Prostate gland (tissue), 2 donors: ENCODE results near the gene THRB.

Experiments used
- CTCF ChIP-seq, 4 experiments: fragments of 200-600 bp in 2 of 4; fragments of 450-650 bp in 2 of 4; sonication (generic) in 2 of 4; IDR thresholded peaks; 1 replicate in 3 of 4; 2 replicates in 1 of 4; pipeline ENCODE4 v1.5.1; 2016 to 2019; ENCODE audit warnings: antibody characterized with exemption in 4 of 4, mild to moderate bottlenecking in 2 of 4, moderate library complexity in 2 of 4
- POLR2A ChIP-seq: fragments of 450-650 bp; IDR thresholded peaks from one replicate; pipeline ENCODE4 v1.6.1; 2016; ENCODE audit warnings: antibody characterized with exemption, mild to moderate bottlenecking

- no peak for TF ChIP-seq CTCF (IDR thresholded peaks at IDR 0.05)
- no peak for TF ChIP-seq POLR2A
Observed at GRCh38 chr3:24305795-24306467, 188.7 kb downstream of the THRB start.
